ENCODE measurements around the gene ANGEL2.

ANGEL2 gene

GRCh38 chr1:212960932-212961331 lies 54.7 kb downstream of the ANGEL2 start:
- Histone ChIP-seq H2AFZ (ENCODE audit: low read length) (no peak overlapping the region), H2BK5ac (ENCODE audit: low read length) (no peak overlapping the region), H4K8ac (ENCODE audit: low read depth, low read length) (no peak overlapping the region), H3K4ac (ENCODE audit: low read length) (no peak overlapping the region), H3K4me2 (ENCODE audit: insufficient read depth, low read length, poor library complexity, severe bottlenecking) (no peak overlapping the region), H4K91ac (ENCODE audit: low read depth, low read length, poor library complexity) (no peak overlapping the region), H3K4me1 (ENCODE audit: control insufficient read depth in 2 of 2, insufficient read depth in 1 of 2, low read depth in 1 of 2, low read length in 2 of 2) (peaks cover 0 to 1% of the 10 kb centered on the region in 2 donors), H3K14ac (ENCODE audit: low read length) (no peak overlapping the region), H3K18ac (ENCODE audit: low read length) (no peak overlapping the region), H3K79me1 (ENCODE audit: low read depth, low read length) (no peaks in the 10 kb centered on the region), H3K4me3 (ENCODE audit: low read length in 2 of 2) (no peak overlapping the region), H3K27ac (replicated peaks; ENCODE audit: low read length) (no peak overlapping the region), H2BK120ac (ENCODE audit: low read depth, low read length) (no peak overlapping the region), H2AK5ac (ENCODE audit: low read depth, low read length) (no peak overlapping the region), H3K9me3 (replicated peaks in 1 of 2; ENCODE audit: control insufficient read depth in 2 of 2, insufficient read depth in 1 of 2, low read depth in 1 of 2, low read length in 2 of 2) (peaks cover 0 to 2% of the 10 kb centered on the region in 2 donors), H2BK15ac (ENCODE audit: low read length) (no peak overlapping the region), H3K27me3 (ENCODE audit: control insufficient read depth in 3 of 3, insufficient read depth in 3 of 3, low read depth in 1 of 3, low read length in 3 of 3) (no peaks in the 10 kb centered on the region), H2BK12ac (ENCODE audit: low read length) (no peak overlapping the region), H3K36me3 (replicated peaks in 1 of 2; ENCODE audit: control insufficient read depth in 2 of 2, insufficient read depth in 2 of 2, low read length in 2 of 2) (peaks cover 7 to 20% of the 10 kb centered on the region in 2 donors), H3K23ac (ENCODE audit: low read depth, low read length, poor library complexity) (peak overlapping the region; percentile 4), H3K9ac (ENCODE audit: low read depth, low read length, poor library complexity) (no peak overlapping the region)
- no CpG with 5 or more reads among the region's 6 CpGs for WGBS, 2 donors (ENCODE audit: extremely low coverage in 2 of 2, insufficient read length in 2 of 2, insufficient replicate concordance in 1 of 2)
- no peak for DNase-seq (ENCODE audit: low spot score)

- no CpG with 5 or more reads among the region's 18 CpGs for WGBS, 2 donors (ENCODE audit: extremely low coverage in 2 of 2, insufficient read length in 2 of 2, insufficient replicate concordance in 1 of 2)
Observed at GRCh38 chr1:212959266-212960220, 56.1 kb downstream of the ANGEL2 start.

GRCh38 chr1:212958175-212958574 lies 57.5 kb downstream of the ANGEL2 start:
- Histone ChIP-seq H3K27ac (replicated peaks; ENCODE audit: low read length) (no peak overlapping the region), H3K18ac (ENCODE audit: low read length) (no peak overlapping the region), H2BK120ac (ENCODE audit: low read depth, low read length) (no peak overlapping the region), H2BK5ac (ENCODE audit: low read length) (no peak overlapping the region), H3K23ac (ENCODE audit: low read depth, low read length, poor library complexity) (no peak overlapping the region), H3K4me2 (ENCODE audit: insufficient read depth, low read length, poor library complexity, severe bottlenecking) (no peak overlapping the region), H2AK5ac (ENCODE audit: low read depth, low read length) (no peak overlapping the region), H3K27me3 (ENCODE audit: control insufficient read depth in 3 of 3, insufficient read depth in 3 of 3, low read depth in 1 of 3, low read length in 3 of 3) (no peaks in the 10 kb centered on the region), H2AFZ (ENCODE audit: low read length) (no peak overlapping the region), H3K14ac (ENCODE audit: low read length) (no peak overlapping the region), H3K4me1 (ENCODE audit: control insufficient read depth in 2 of 2, insufficient read depth in 1 of 2, low read depth in 1 of 2, low read length in 2 of 2) (no peaks in the 10 kb centered on the region), H3K79me1 (ENCODE audit: low read depth, low read length) (no peaks in the 10 kb centered on the region), H4K8ac (ENCODE audit: low read depth, low read length) (no peak overlapping the region), H3K36me3 (replicated peaks in 1 of 2; ENCODE audit: control insufficient read depth in 2 of 2, insufficient read depth in 2 of 2, low read length in 2 of 2) (peaks cover 7 to 17% of the 10 kb centered on the region in 2 donors), H2BK12ac (ENCODE audit: low read length) (no peak overlapping the region), H2BK15ac (ENCODE audit: low read length) (no peak overlapping the region), H3K9ac (ENCODE audit: low read depth, low read length, poor library complexity) (no peak overlapping the region), H3K9me3 (replicated peaks in 1 of 2; ENCODE audit: control insufficient read depth in 2 of 2, insufficient read depth in 1 of 2, low read depth in 1 of 2, low read length in 2 of 2) (peaks cover 0 to 2% of the 10 kb centered on the region in 2 donors), H3K4ac (ENCODE audit: low read length) (no peak overlapping the region), H3K4me3 (ENCODE audit: low read length in 2 of 2) (peak overlapping the region in 1 of 2 donors; percentile 17), H4K91ac (ENCODE audit: low read depth, low read length, poor library complexity) (no peak overlapping the region)
- WGBS, 2 donors (ENCODE audit: extremely low coverage in 2 of 2, insufficient read length in 2 of 2, insufficient replicate concordance in 1 of 2), result no CpG with 5 or more reads among the region's 10 CpGs
- no peak for DNase-seq (ENCODE audit: low spot score)

More at GRCh38 chr1:212959266-212960220, 56.1 kb downstream of the ANGEL2 start:
- H2BK120ac ChIP-seq (ENCODE audit: low read depth, low read length), result no peak overlapping the region
- H2BK12ac ChIP-seq (ENCODE audit: low read length), result no peak overlapping the region
- H3K79me1 ChIP-seq (ENCODE audit: low read depth, low read length), result no peaks in the 10 kb centered on the region
- no peak overlapping the region for H2AFZ ChIP-seq (ENCODE audit: low read length)
- peak overlapping the region; percentile 59 for H3K14ac ChIP-seq (ENCODE audit: low read length)
- peaks cover 7 to 17% of the 10 kb centered on the region in 2 donors for H3K36me3 ChIP-seq (replicated peaks in 1 of 2; ENCODE audit: control insufficient read depth in 2 of 2, insufficient read depth in 2 of 2, low read length in 2 of 2)
- no peak overlapping the region for H2BK15ac ChIP-seq (ENCODE audit: low read length)
- H3K4ac ChIP-seq (ENCODE audit: low read length), result no peak overlapping the region
- H3K9me3 ChIP-seq (replicated peaks in 1 of 2; ENCODE audit: control insufficient read depth in 2 of 2, insufficient read depth in 1 of 2, low read depth in 1 of 2, low read length in 2 of 2), result peaks cover 0 to 2% of the 10 kb centered on the region in 2 donors
- no peak overlapping the region for H4K91ac ChIP-seq (ENCODE audit: low read depth, low read length, poor library complexity)
- H2BK5ac ChIP-seq (ENCODE audit: low read length), result no peak overlapping the region
- no peak overlapping the region for H3K23ac ChIP-seq (ENCODE audit: low read depth, low read length, poor library complexity)
- H3K4me3 ChIP-seq (ENCODE audit: low read length in 2 of 2), result no peak overlapping the region
- no peak overlapping the region for H4K8ac ChIP-seq (ENCODE audit: low read depth, low read length)
- no peak overlapping the region for H3K18ac ChIP-seq (ENCODE audit: low read length)
- no peak for DNase-seq (ENCODE audit: low spot score)
- H3K27me3 ChIP-seq (ENCODE audit: control insufficient read depth in 3 of 3, insufficient read depth in 3 of 3, low read depth in 1 of 3, low read length in 3 of 3), result no peaks in the 10 kb centered on the region
- no peak overlapping the region for H3K27ac ChIP-seq (replicated peaks; ENCODE audit: low read length)
- H2AK5ac ChIP-seq (ENCODE audit: low read depth, low read length), result no peak overlapping the region
- no peak overlapping the region for H3K9ac ChIP-seq (ENCODE audit: low read depth, low read length, poor library complexity)
- H3K4me2 ChIP-seq (ENCODE audit: insufficient read depth, low read length, poor library complexity, severe bottlenecking), result no peak overlapping the region
- peaks cover 0 to 1% of the 10 kb centered on the region in 2 donors for H3K4me1 ChIP-seq (ENCODE audit: control insufficient read depth in 2 of 2, insufficient read depth in 1 of 2, low read depth in 1 of 2, low read length in 2 of 2)

GRCh38 chr1:212957546-212957945 lies 58.1 kb downstream of the ANGEL2 start:
- H3K23ac ChIP-seq (ENCODE audit: low read depth, low read length, poor library complexity), result no peak overlapping the region
- H3K4ac ChIP-seq (ENCODE audit: low read length), result no peak overlapping the region
- no peak overlapping the region for H4K91ac ChIP-seq (ENCODE audit: low read depth, low read length, poor library complexity)
- H3K27ac ChIP-seq (replicated peaks; ENCODE audit: low read length), result no peak overlapping the region
- H4K8ac ChIP-seq (ENCODE audit: low read depth, low read length), result no peak overlapping the region
- H3K9me3 ChIP-seq (replicated peaks in 1 of 2; ENCODE audit: control insufficient read depth in 2 of 2, insufficient read depth in 1 of 2, low read depth in 1 of 2, low read length in 2 of 2), result peaks cover 0 to 2% of the 10 kb centered on the region in 2 donors
- no peaks in the 10 kb centered on the region for H3K4me1 ChIP-seq (ENCODE audit: control insufficient read depth in 2 of 2, insufficient read depth in 1 of 2, low read depth in 1 of 2, low read length in 2 of 2)
- no peak overlapping the region for H3K9ac ChIP-seq (ENCODE audit: low read depth, low read length, poor library complexity)
- H3K79me1 ChIP-seq (ENCODE audit: low read depth, low read length), result no peaks in the 10 kb centered on the region
- H3K4me2 ChIP-seq (ENCODE audit: insufficient read depth, low read length, poor library complexity, severe bottlenecking), result no peak overlapping the region
- no CpG with 5 or more reads among the region's 6 CpGs for WGBS, 2 donors (ENCODE audit: extremely low coverage in 2 of 2, insufficient read length in 2 of 2, insufficient replicate concordance in 1 of 2)
- no peak overlapping the region for H3K18ac ChIP-seq (ENCODE audit: low read length)
- no peak overlapping the region for H3K4me3 ChIP-seq (ENCODE audit: low read length in 2 of 2)
- DNase-seq (ENCODE audit: low spot score), result no peak
- no peak overlapping the region for H2BK12ac ChIP-seq (ENCODE audit: low read length)
- H2BK5ac ChIP-seq (ENCODE audit: low read length), result no peak overlapping the region
- no peak overlapping the region for H2AK5ac ChIP-seq (ENCODE audit: low read depth, low read length)
- no peak overlapping the region for H2BK15ac ChIP-seq (ENCODE audit: low read length)
- H2BK120ac ChIP-seq (ENCODE audit: low read depth, low read length), result no peak overlapping the region
- H3K36me3 ChIP-seq (replicated peaks in 1 of 2; ENCODE audit: control insufficient read depth in 2 of 2, insufficient read depth in 2 of 2, low read length in 2 of 2), result peaks cover 7 to 16% of the 10 kb centered on the region in 2 donors
- no peak overlapping the region for H2AFZ ChIP-seq (ENCODE audit: low read length)
- H3K27me3 ChIP-seq (ENCODE audit: control insufficient read depth in 3 of 3, insufficient read depth in 3 of 3, low read depth in 1 of 3, low read length in 3 of 3), result no peaks in the 10 kb centered on the region
- no peak overlapping the region for H3K14ac ChIP-seq (ENCODE audit: low read length)

Data from neuronal stem cell (in vitro differentiated cells).